ENCODE data around the gene C22orf42. TPM values are rescaled to one million over a fixed set of nuclear protein-coding genes. Genes with fewer than 3 reads are reported as not detected.

The C22orf42 gene
- total RNA-seq, 4 donors from 2014 or later: not detected

- no peak for TF ChIP-seq CTCF (IDR thresholded peaks at IDR 0.05)
- ATAC-seq (ENCODE audit: low FRiP score) (no peak), DNase-seq (ENCODE audit: low spot score) (no peak)
Measured at GRCh38 chr22:32130464-32130863, 28.6 kb downstream of the C22orf42 start.

GRCh38 chr22:32127904-32128303 lies 31.2 kb downstream of the C22orf42 start:
- TF ChIP-seq CTCF (IDR thresholded peaks at IDR 0.05): no peak
- DNase-seq (ENCODE audit: low spot score) (no peak), ATAC-seq (ENCODE audit: low FRiP score) (no peak)

- no peak for TF ChIP-seq CTCF (IDR thresholded peaks at IDR 0.05)
- DNase-seq (ENCODE audit: low spot score) (no peak), ATAC-seq (ENCODE audit: low FRiP score) (no peak)
Measured at GRCh38 chr22:32123657-32124056, 35.4 kb downstream of the C22orf42 start.

- no peak for ATAC-seq (ENCODE audit: low FRiP score)
- TF ChIP-seq CTCF (IDR thresholded peaks at IDR 0.05): no peak
- DNase-seq (ENCODE audit: low spot score): no peak
Measured at GRCh38 chr22:32122899-32123298, 36.2 kb downstream of the C22orf42 start.

GRCh38 chr22:32120603-32121002 lies 38.5 kb downstream of the C22orf42 start:
- ATAC-seq (ENCODE audit: low FRiP score) (no peak), DNase-seq (ENCODE audit: low spot score) (no peak)
- TF ChIP-seq CTCF (IDR thresholded peaks at IDR 0.05): no peak

GRCh38 chr22:32119568-32120235 lies 39.4 kb downstream of the C22orf42 start:
- DNase-seq (ENCODE audit: low spot score) (no peak), ATAC-seq (ENCODE audit: low FRiP score) (no peak)
- TF ChIP-seq CTCF (IDR thresholded peaks at IDR 0.05): no peak

- TF ChIP-seq CTCF (IDR thresholded peaks at IDR 0.05): no peak
- DNase-seq (ENCODE audit: low spot score): no peak
- no peak for ATAC-seq (ENCODE audit: low FRiP score)
Measured at GRCh38 chr22:32112380-32112779, 46.7 kb downstream of the C22orf42 start.
